PFSK-1 (cell line): ENCODE results near the gene FYB1.

ENCODE experiments used
- FOXP2 ChIP-seq: optimal IDR thresholded peaks from 2 replicates; pipeline ENCODE3; 2011; ENCODE audit warnings: borderline replicate concordance, control low read depth, inconsistent platforms; ENCODE audit not compliant: insufficient read depth; ENCODE audit errors: extremely low read length, extremely low read depth
- POLR2AphosphoS5 ChIP-seq: IDR thresholded peaks from 2 replicates; pipeline ENCODE4 v1.6.1; 2012; ENCODE audit warnings: low read depth, mild to moderate bottlenecking, control low read depth, low read length, moderate library complexity
- REST ChIP-seq, 2 experiments: IDR thresholded peaks; 2 replicates each; pipeline versions ENCODE4 v1.6.1 to v1.8.0; 2011 to 2012; ENCODE audit warnings: low read depth in 2 of 2, low read length in 2 of 2, control low read depth in 1 of 2, inconsistent platforms in 1 of 2, mild to moderate bottlenecking in 1 of 2, moderate library complexity in 1 of 2; ENCODE audit not compliant: insufficient read depth in 1 of 2
- SIN3A ChIP-seq: IDR thresholded peaks from 2 replicates; pipeline ENCODE4 v1.6.1; 2012; ENCODE audit warnings: mild to moderate bottlenecking, low read length, moderate library complexity, borderline replicate concordance; ENCODE audit not compliant: insufficient read depth
- TAF1 ChIP-seq: IDR thresholded peaks from 2 replicates; pipeline ENCODE4 v1.6.1; 2012; ENCODE audit warnings: low read length, control low read depth, borderline replicate concordance; ENCODE audit not compliant: insufficient read depth

GRCh38 chr5:39233783-39234182, 14.4 kb upstream of the FYB1 start:
- TF ChIP-seq POLR2AphosphoS5 (no peak), SIN3A (no peak), REST (IDR thresholded peaks at IDR 0.05; ENCODE audit: insufficient read depth in 1 of 2, low read depth in 2 of 2, low read length in 2 of 2) (no peak), TAF1 (no peak), FOXP2 (no peak)
